ENCODE results near the gene SNX9. TPM values are rescaled to one million over a fixed set of nuclear protein-coding genes. Genes with fewer than 3 reads are reported as not detected.

Gene SNX9
- total RNA-seq, 2 experiments from 2014 or later = 44.9 to 45.1 TPM

DNA sequence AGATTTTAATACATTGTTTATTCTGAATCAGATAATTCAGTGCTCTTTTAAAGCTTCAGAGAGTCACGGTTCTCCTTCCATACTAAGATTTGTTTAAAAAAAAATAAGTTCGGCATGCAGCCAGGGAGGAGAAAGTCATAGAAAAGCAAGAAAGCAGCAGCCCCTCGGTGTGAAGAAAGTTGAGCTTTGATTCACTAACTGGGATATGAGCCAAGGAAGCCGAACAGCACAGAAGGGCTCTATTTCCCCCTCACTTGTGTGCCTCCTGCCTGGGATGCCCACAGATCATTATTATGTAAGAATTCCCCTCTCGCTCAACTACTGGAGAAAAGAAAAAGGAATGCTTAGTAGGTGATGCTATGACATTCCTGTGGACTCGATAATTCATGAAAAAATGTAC lies 89.3 kb downstream of the SNX9 start:
- H3K4me3 Mint-ChIP-seq = no peak overlapping the region
- H3K4me1 Mint-ChIP-seq (ENCODE audit: low read depth) = peaks cover 22% of the 10 kb centered on the region
- ChIA-PET POLR2A (no interaction called here), CTCF (interaction anchor here (1.2 to 1.9 kb wide), 2 partner anchors 33 to 39 kb away, joined by 4 to 5 read pairs; no protein-coding TSS in a partner anchor)
- H3K9me3 Mint-ChIP-seq = no peaks in the 10 kb centered on the region
- ATAC-seq (no peak), DNase-seq (no peak)
- intact Hi-C loops (cut with micrococcal nuclease) = loop anchor here (10.0 kb wide), 1 partner anchor 152 kb away; no protein-coding TSS in a partner anchor
- H3K36me3 Mint-ChIP-seq (ENCODE audit: low read depth) = peaks cover 62% of the 10 kb centered on the region
- no peak overlapping the region for H3K27ac Mint-ChIP-seq
- H3K27me3 Mint-ChIP-seq = no peaks in the 10 kb centered on the region
- no peak for TF ChIP-seq CTCF (IDR thresholded peaks at IDR 0.05)

DNA sequence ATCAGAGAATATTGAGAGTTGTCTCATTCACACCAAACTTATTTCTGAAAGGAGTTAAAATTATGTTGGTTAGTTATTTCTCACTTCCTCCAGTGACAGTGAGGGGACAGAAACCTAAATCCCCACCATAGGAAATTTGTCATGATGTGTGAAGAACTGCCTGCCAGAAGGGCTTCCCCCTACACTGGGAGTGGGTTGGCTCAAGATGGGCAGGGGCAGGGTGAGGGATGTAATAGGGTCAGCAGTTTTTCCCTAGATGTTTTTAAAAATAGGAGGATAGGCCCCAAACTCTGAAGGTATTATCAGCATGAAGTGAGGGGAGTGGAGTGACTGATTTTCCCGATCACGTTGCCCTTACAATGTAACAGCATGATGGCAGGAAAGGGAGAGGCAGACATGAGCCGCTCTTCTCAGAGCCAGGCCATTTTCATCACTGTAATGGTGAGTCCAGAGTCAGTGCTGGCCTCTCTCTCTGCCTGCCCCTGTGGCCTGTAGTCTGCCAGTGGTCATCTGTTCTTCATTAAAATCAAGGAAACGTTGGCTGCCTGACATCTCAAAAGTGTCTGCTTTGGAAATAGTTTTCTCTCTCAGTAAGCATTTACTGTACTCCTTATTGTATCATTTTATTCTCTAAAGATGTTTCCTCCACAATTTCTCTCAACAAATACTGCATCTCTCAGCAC lies 98.8 kb downstream of the SNX9 start:
- ChIA-PET POLR2A (no interaction called here), CTCF (interaction anchor here (1.5 to 3.3 kb wide), 4 partner anchors 12 to 256 kb away, joined by 3 to 9 read pairs (median 6); no protein-coding TSS in a partner anchor)
- DNase-seq = no peak
- peaks cover 8% of the 10 kb centered on the region for H3K9me3 Mint-ChIP-seq
- intact Hi-C loops (cut with micrococcal nuclease) = no loop called here
- TF ChIP-seq CTCF (IDR thresholded peaks at IDR 0.05) = no peak
- no peaks in the 10 kb centered on the region for H3K27me3 Mint-ChIP-seq
- peak overlapping the region; percentile 25 for H3K27ac Mint-ChIP-seq
- H3K36me3 Mint-ChIP-seq (ENCODE audit: low read depth) = peaks cover 78% of the 10 kb centered on the region
- H3K4me3 Mint-ChIP-seq = no peak overlapping the region
- no peak for ATAC-seq
- H3K4me1 Mint-ChIP-seq (ENCODE audit: low read depth) = peaks cover 7% of the 10 kb centered on the region

DNA sequence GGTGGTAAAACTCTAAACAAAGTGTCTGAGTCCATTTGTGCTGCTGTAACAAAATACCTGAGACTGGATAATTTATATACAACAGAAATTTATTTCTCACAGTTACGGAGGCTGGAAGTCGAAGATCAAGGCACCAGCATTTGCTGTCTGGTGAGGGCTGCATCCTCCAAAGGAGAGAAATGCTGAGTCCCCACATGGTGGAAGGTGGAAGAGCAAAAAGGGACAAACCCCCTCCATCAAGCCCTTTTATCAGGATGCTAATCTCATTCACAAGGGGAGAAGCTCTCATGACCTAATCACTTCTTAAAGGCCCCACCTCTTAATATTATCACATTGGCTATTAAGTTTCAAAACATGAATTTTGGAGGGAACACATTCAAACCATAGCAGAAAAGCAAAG lies 102.7 kb downstream of the SNX9 start:
- no peaks in the 10 kb centered on the region for H3K9me3 Mint-ChIP-seq
- intact Hi-C loops (cut with micrococcal nuclease) = no loop called here
- no peak overlapping the region for H3K27ac Mint-ChIP-seq
- DNase-seq (no peak), ATAC-seq (no peak)
- H3K27me3 Mint-ChIP-seq = no peaks in the 10 kb centered on the region
- H3K4me1 Mint-ChIP-seq (ENCODE audit: low read depth) = peaks cover 7% of the 10 kb centered on the region
- H3K36me3 Mint-ChIP-seq (ENCODE audit: low read depth) = peaks cover 66% of the 10 kb centered on the region
- ChIA-PET POLR2A (interaction anchor here (0.8 kb wide), 1 partner anchor 69 kb away, joined by 3 read pairs; no protein-coding TSS in a partner anchor), CTCF (interaction anchor here (0.8 to 1.2 kb wide), 3 partner anchors 12 to 52 kb away, joined by 3 read pairs; no protein-coding TSS in a partner anchor)
- no peak for TF ChIP-seq CTCF (IDR thresholded peaks at IDR 0.05)
- H3K4me3 Mint-ChIP-seq = no peak overlapping the region

DNA sequence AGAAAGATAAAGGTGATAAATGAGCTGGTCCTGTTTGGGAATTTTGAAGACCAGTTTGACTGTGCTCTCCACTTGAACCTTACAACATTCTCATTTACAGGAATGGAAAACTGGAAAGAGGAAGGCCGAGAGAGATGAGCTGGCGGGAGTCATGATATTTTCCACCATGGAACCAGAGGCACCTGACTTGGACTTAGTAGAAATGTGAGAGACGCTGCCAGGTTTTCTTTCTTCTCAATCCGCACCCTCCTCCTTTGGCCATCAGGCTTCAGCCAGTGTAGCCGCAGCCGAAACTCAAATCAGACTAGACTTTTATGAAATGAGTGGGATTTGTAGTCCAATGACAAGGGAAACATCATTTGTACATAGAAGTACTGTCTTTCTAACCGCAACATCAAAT lies 104.0 kb downstream of the SNX9 start:
- ATAC-seq = no peak
- no peak for TF ChIP-seq CTCF (IDR thresholded peaks at IDR 0.05)
- intact Hi-C loops (cut with micrococcal nuclease) = no loop called here
- DNase-seq = no peak
- Mint-ChIP-seq H3K4me3 (no peak overlapping the region), H3K9me3 (no peaks in the 10 kb centered on the region), H3K36me3 (ENCODE audit: low read depth) (peaks cover 61% of the 10 kb centered on the region), H3K4me1 (ENCODE audit: low read depth) (no peaks in the 10 kb centered on the region), H3K27ac (no peak overlapping the region), H3K27me3 (no peaks in the 10 kb centered on the region)
- ChIA-PET CTCF (interaction anchor here (0.9 to 1.4 kb wide), 4 partner anchors 10 to 53 kb away, joined by 3 to 4 read pairs (median 3); no protein-coding TSS in a partner anchor), POLR2A (no interaction called here)

DNA sequence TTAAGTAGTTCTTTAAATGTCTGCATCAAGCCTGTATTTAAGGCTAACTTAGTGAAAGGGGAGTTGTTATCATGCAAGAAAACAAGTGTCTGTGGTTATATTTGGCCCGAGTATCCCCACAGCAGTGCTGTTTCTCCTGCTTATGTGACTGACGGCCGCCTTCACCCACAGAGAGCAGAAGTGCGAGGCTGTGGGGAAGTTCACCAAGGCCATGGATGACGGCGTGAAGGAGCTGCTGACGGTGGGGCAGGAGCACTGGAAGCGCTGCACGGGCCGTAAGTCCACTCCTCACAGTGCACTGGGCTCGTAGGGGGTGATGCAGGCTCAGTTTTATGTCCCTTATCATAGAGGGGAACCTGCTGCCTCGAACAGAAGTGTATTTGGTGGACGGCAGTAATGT lies 105.4 kb downstream of the SNX9 start:
- Mint-ChIP-seq H3K4me3 (no peak overlapping the region), H3K27me3 (no peaks in the 10 kb centered on the region), H3K36me3 (ENCODE audit: low read depth) (peaks cover 52% of the 10 kb centered on the region), H3K9me3 (no peaks in the 10 kb centered on the region), H3K4me1 (ENCODE audit: low read depth) (no peaks in the 10 kb centered on the region), H3K27ac (no peak overlapping the region)
- no peak for DNase-seq
- ChIA-PET POLR2A (no interaction called here), CTCF (no interaction called here)
- no peak for ATAC-seq
- TF ChIP-seq CTCF (IDR thresholded peaks at IDR 0.05) = no peak
- intact Hi-C loops (cut with micrococcal nuclease) = no loop called here
